HG03342 (cell line): ENCODE data around the gene GABRB3.

ENCODE experiments used
- ATAC-seq: cut with Tn5 transposase; IDR thresholded peaks from one replicate; pipeline ENCODE4 v1.9.1; 2021; ENCODE audit warnings: mild to moderate bottlenecking, moderate library complexity; ENCODE audit not compliant: unreplicated experiment

Gene GABRB3

DNA sequence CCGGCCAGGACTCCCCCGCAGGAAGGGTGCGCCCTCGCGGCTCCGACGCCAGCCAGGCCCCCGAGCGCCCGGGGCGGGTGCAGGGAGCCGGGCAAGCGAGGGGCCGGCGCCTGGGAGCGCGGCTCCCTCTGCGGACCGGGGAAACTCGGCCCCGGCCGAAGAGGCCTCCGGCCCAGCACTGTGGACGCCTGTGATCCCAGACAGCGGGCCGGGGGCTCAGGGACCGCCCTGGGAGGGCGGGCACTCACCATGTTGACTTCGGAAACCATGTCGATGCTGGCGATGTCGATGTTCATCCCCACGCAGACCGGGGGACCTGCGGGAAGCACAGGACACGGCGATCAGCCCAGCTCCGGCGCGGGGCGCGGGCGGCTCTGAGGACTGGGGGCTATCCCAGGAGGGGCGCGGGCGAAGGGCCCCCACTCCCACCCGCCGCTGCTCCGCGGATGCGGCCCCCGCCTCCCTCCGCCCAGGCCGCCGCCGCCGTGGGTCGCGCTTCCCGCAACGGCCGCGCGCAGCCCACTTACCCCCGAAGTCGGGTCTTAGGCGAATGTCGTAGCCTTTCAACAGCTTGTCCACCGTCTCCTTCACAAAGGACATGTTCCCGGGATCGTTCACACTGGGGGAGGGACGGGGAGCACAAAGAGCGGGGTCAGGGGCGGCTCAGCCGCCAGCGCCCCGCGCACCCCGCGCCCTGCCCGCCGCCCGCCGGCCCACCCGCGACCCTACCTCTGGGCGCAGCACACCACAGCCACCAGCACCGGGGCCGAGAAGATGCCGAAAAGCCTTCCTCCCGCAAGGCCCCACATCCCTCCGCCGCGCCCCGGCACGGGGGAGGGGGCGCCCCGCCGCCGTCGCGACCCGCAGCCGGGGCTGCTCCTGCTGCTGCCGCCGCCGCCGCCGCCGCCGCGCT, at the start of gene GABRB3:
TSS of gene GABRB3 (minus strand) at position 913 of the 913 bp plus-strand sequence.
- no peak for ATAC-seq

- ATAC-seq: no peak
Observed at GRCh38 chr15:26807517-26808427, 34.9 kb upstream of the GABRB3 start.

- no peak for ATAC-seq
Observed at GRCh38 chr15:26806574-26806973, 33.7 kb upstream of the GABRB3 start.

GRCh38 chr15:26806151-26806550, 33.3 kb upstream of the GABRB3 start:
- no peak for ATAC-seq

- no peak for ATAC-seq
Observed at GRCh38 chr15:26805470-26805869, 32.6 kb upstream of the GABRB3 start.

- ATAC-seq: no peak
Observed at GRCh38 chr15:26804063-26804804, 31.4 kb upstream of the GABRB3 start.

DNA sequence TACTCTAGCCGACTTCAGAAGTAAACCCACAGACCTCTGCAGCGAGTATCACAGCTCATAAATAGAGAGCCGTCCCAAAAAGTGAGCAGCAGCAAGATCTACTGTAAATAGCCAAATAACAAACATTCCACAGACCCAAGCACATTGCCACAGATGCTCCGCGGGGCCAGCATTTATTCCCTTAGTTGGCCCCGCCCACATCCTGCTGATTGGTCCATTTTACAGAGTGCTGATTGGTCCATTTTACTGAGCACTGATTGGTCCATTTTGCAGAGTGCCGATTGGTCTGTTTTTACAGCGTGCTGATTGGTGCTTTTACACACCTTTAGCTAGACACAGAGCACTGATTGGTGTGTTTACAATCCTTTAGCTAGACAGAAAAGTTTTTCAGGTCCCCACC, 17.3 kb upstream of the GABRB3 start:
- ATAC-seq: no peak

DNA sequence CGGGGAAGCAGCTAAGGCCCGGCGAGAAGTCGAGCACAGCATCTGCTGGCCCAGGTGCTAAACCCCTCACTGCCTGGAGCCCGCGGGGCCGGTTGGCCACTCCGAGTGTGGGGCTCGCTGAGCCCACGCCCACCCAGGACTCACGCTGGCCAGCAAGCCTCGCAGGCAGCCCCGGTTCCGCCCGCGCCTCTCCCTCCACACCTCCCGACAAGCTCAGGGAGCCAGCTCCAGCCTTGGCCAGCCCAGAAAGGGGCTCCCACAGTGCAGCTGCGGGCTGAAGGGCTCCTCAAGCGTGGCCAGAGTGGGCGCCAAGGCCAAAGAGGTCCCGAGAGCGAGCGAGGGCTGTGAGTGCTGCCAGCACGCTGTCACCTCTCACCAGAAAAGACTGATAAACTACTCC, 8.9 kb upstream of the GABRB3 start:
- no peak for ATAC-seq

GRCh38 chr15:26773917-26774316, 1.1 kb upstream of the GABRB3 start:
- ATAC-seq: no peak

GRCh38 chr15:26773067-26773877, 406 bp upstream of the GABRB3 start:
- ATAC-seq: no peak

- ATAC-seq: no peak
Observed at GRCh38 chr15:26771578-26772153, 1.2 kb downstream of the GABRB3 start.

GRCh38 chr15:26771168-26771567, 1.7 kb downstream of the GABRB3 start:
- ATAC-seq: no peak

- no peak for ATAC-seq
Observed at GRCh38 chr15:26767169-26767670, 5.6 kb downstream of the GABRB3 start.

DNA sequence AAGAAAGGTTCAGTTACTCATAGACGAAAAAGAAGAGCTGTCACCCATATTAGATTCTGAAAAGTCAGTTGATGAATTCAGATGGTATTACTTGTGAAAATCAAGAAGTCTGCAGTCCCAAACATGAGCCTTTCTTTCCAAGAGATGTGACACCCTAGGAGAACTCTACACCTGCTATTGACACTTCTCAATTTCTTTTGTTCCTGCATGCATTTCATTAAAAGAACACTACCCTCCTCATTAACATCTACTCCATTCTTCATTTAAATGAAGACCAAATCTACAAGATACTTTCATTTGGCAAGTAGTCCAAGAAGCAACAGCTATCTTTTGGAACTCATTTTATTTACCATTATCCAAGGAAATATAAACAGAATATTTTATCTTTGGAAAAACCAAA, 6.6 kb downstream of the GABRB3 start:
- no peak for ATAC-seq

DNA sequence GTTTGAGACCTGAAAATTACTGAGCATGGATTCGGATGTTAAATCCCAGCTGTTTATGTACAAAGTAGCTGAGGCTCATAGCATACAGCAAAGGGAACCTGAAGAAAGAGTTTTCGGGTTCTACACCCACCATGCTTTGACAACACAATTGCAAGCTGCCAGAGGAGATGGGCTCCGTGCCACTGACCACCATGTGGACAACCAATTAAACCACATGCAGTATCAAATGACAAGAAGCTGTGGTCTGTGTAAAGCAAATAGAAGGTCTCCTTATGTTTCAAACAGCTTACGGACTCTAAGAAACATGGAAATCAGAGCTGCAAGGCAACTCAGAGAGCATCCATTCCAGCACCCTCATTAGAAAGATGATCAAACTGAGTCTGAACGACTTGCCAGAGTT, 12.9 kb downstream of the GABRB3 start:
- no peak for ATAC-seq

DNA sequence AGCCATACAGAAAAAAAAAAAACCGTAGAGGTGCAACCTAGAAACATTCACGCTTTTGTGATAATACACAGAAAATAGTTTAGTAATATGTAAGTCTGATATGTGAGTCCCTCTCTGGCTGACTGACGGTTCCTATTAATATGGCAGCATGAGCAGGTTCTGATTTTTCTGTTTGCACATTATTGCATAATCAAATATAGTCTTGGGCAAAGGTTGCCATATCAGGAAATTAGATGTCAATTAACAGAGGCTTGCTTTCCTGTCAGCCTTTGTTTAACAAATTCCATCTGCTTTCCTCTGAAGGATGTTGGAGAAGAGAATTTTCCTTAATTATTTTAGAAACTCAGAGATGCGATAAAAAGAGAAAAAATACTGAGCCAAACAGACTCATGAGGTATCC, 14.8 kb downstream of the GABRB3 start:
- no peak for ATAC-seq

- ATAC-seq: no peak
Observed at GRCh38 chr15:26757141-26757540, 15.7 kb downstream of the GABRB3 start.

DNA sequence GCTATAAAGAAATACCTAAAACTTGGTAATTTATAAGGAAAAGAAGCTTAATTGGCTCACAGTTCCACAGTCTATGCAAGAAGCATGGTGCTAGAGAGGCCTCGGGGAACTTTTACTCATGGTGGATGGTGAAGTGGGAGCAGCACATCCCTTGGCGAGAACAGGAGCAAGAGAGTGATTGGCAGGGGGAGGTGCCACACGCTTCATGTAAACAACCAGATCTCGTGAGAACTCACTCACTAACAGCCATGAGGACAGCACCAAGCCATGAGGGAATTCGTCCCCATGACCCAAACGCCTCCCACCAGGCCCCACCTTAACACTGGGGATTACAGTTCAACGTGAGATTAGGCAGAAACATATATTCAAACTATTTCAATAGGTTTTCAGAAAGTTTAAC, 28.0 kb downstream of the GABRB3 start:
- no peak for ATAC-seq

DNA sequence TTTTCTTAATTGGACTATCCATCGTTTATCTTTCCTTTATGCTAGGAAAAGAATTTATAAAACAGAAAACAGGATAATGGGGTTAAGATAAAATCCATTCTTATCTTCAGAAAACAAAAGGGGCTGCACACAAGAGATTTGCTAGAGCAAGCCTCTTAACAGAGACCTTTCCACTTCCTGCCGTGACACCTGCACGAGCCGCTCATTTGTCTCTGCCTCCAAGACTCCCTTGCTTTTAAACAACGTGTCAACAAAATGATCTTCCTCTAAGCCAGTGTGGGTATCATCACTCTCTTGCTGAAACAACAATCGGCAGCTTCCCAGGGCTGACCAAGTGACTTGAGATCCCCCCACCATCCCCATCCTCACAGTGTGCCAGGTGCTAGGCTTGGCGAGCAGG, 33.1 kb downstream of the GABRB3 start:
- ATAC-seq: no peak

GRCh38 chr15:26738996-26739395, 33.9 kb downstream of the GABRB3 start:
- ATAC-seq: no peak
